GM12878 (cell line): ENCODE results near the gene NTM.

Experiments used
- CHD1 ChIP-seq: IDR thresholded peaks from 2 replicates; pipeline ENCODE4 v1.6.1; 2012; ENCODE audit warnings: low read depth, low read length, improper control_type of control experiment
- JUNB ChIP-seq: IDR thresholded peaks from 2 replicates; pipeline ENCODE4 v1.6.1; 2016; ENCODE audit warnings: antibody characterized with exemption, mild to moderate bottlenecking
- MXI1 ChIP-seq: fragments of 150-350 bp; IDR thresholded peaks from 2 replicates; pipeline ENCODE4 v1.6.1; 2011; ENCODE audit warnings: low read depth, mild to moderate bottlenecking, inconsistent platforms, low read length, improper control_type of control experiment
- POLR2AphosphoS5 ChIP-seq: IDR thresholded peaks from 2 replicates; pipeline ENCODE4 v1.6.1; 2011; ENCODE audit warnings: mild to moderate bottlenecking, low read length, inconsistent platforms
- RAD51 ChIP-seq: fragments of 450-650 bp; IDR thresholded peaks from 2 replicates; pipeline ENCODE4 v1.6.1; 2016; ENCODE audit warnings: moderate library complexity, mild to moderate bottlenecking, inconsistent platforms
- YY1 ChIP-seq: IDR thresholded peaks from 2 replicates; pipeline ENCODE4 v1.6.1; 2011; ENCODE audit warnings: low read depth, mild to moderate bottlenecking, low read length
- ZBED1 ChIP-seq: IDR thresholded peaks from 2 replicates; pipeline ENCODE4 v1.6.1; 2016; ENCODE audit warnings: borderline replicate concordance

- TF ChIP-seq MXI1 = no peak
- no peak for TF ChIP-seq RAD51
- TF ChIP-seq JUNB = no peak
- no peak for TF ChIP-seq ZBED1
- no peak for TF ChIP-seq YY1
- TF ChIP-seq POLR2AphosphoS5 = no peak
- no peak for TF ChIP-seq CHD1
These were observed 174.2 kb downstream of the NTM start for GRCh38 chr11:131544591-131544990.
